T-helper 2 cell treated with Interferon-gamma antibody and Interleukin-4, amounts not matched to agents 5 μg/mL and 100 μg/mL, for 36 hours (primary cell): ENCODE data around the gene STK32A.

Experiments used
- DNase-seq: peaks from one replicate; pipeline ENCODE4 v3.0.0; 2021; ENCODE audit warnings: low spot score
- H3K27ac Mint-ChIP-seq: one replicate; pipeline ENCODE4 v1.8.0; 2021; ENCODE audit warnings: mild to moderate bottlenecking, mixed read lengths
- H3K27me3 Mint-ChIP-seq: one replicate; pipeline ENCODE4 v1.8.0; 2021; ENCODE audit warnings: low read depth, mixed read lengths
- H3K36me3 Mint-ChIP-seq: one replicate; pipeline ENCODE4 v1.8.0; 2021; ENCODE audit warnings: low read depth, mixed read lengths
- H3K4me1 Mint-ChIP-seq: one replicate; pipeline ENCODE4 v1.8.0; 2021; ENCODE audit warnings: low read depth, mixed read lengths
- H3K4me3 Mint-ChIP-seq: one replicate; pipeline ENCODE4 v1.8.0; 2022; ENCODE audit warnings: mild to moderate bottlenecking, moderate library complexity, mixed read lengths
- H3K9me3 Mint-ChIP-seq: one replicate; pipeline ENCODE4 v1.8.0; 2021; ENCODE audit warnings: mixed read lengths

The STK32A gene

DNA sequence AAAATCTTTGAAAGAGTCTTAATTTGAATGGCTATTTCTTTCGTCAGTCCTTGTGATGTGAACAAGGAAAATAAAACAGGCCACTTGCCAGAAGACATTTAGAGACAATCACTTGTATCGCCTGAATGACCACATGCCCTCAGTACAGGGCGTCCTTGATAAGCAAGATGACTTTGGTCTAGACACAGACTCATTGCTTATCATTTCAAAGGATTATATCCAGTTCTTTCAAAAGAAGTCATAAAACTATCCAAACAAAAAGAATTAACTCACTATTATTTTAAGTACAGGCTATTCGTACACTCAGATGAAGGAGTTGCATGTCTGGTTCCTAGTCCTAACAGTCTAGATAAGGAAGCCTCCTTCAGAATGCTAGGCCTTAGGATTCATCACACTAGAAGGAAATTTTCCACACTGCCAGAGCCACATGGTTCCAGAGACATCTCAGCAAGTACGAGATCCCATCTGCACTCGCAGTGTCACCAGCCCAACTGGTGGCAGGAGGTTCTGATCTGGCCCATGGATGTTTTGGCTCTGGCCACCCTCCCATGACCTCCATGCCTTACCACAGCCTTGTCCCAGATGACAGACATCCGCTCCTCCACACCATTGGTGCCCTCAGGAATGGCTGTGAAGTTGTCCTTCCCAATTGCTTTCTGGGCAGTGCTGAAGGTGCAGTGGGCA lies 165.4 kb downstream of the STK32A start:
- Mint-ChIP-seq H3K4me3 (no peak overlapping the region), H3K36me3 (no peaks in the 10 kb centered on the region), H3K4me1 (no peaks in the 10 kb centered on the region), H3K9me3 (no peaks in the 10 kb centered on the region), H3K27ac (no peak overlapping the region), H3K27me3 (no peaks in the 10 kb centered on the region)
- no peak for DNase-seq

DNA sequence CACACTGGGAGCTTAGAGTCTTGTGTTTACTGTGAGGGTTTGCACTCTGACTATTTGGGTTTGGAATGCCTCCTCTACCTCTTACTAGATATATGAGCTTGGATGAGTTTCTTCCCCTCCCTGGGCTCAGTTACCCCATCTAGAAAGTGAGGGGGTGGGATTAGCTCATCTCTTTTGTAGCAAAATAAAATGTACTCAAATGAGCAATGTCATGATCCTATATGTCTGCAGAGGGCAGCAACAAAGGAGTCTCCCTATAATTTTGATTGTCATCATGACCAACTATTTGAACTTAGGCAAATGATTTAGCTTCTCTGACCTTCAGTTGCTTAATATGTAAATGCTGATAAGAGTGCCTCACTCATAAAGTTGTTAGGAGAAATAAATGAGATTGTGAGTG lies 166.1 kb downstream of the STK32A start:
- H3K9me3 Mint-ChIP-seq = no peaks in the 10 kb centered on the region
- no peak overlapping the region for H3K4me3 Mint-ChIP-seq
- DNase-seq = no peak
- H3K27me3 Mint-ChIP-seq = no peaks in the 10 kb centered on the region
- H3K36me3 Mint-ChIP-seq = no peaks in the 10 kb centered on the region
- no peak overlapping the region for H3K27ac Mint-ChIP-seq
- H3K4me1 Mint-ChIP-seq = no peaks in the 10 kb centered on the region

DNA sequence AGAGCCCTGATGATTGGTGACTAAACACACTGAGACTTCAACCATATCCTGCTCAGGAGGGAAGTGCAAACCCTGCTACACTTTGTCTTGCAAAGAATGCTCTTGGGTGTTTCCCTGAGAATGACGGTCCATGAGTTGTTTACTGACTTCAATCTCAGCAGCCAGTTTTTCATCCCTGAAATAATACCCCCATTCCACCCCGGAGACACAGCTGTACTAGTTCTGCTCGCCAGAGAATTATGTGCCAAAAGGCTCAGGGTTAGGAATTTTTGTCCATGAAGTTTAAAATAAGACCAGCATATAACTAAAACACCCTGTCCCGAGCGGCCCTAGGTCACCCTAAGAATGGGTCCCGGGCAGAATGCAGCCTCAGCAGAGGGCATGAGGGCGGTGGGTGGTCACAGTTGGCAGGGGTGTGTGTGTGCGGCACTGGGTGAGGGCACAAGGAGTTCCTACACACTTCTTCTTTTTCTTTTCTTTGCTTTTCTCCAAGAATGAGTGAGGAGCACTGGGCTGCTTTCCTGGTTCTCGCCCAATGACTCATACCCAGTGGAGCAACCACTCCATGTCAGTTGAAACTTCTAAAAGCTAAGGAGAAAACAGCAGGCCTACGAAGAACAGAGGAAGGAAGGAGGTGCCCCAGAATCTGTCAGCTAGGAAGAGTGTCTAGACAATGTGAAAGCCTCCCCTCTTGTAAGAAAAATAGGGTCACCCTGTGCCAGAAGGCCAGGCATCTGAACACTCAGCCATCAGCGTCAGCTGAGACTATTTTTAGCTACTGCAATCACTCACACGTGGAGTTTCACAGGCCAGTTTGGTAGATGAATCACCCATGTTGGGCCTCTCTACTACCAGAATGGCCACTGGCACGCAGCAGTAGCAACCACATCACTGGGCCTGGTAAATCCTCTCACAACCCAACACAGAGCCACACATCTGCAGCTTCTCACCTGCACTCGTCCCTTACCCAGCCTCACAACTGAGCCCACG lies 169.1 kb downstream of the STK32A start:
- Mint-ChIP-seq H3K9me3 (no peaks in the 10 kb centered on the region), H3K36me3 (no peaks in the 10 kb centered on the region), H3K27ac (no peak overlapping the region), H3K4me3 (no peak overlapping the region), H3K27me3 (no peaks in the 10 kb centered on the region), H3K4me1 (no peaks in the 10 kb centered on the region)
- DNase-seq = no peak

DNA sequence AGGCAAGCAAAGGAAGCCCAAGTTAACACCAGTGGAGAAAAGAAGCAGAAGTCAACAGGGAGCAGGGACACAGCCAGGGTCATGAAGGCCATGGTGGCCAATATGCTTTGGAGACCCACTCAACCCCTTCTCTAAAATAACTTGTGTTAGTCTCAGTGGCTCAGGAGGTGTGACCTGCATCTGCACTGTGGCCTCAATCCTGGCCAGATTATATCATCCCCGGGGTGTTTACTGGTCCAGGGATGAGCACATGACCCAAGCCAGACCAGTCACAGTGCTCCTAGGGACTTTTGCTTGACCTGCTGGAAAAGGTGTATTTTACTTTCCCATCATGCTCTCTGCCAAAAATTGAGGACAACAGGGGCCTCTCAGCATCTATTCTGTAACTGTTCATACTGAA lies 169.9 kb downstream of the STK32A start:
- DNase-seq = no peak
- no peaks in the 10 kb centered on the region for H3K4me1 Mint-ChIP-seq
- no peak overlapping the region for H3K4me3 Mint-ChIP-seq
- H3K9me3 Mint-ChIP-seq = no peaks in the 10 kb centered on the region
- H3K27me3 Mint-ChIP-seq = no peaks in the 10 kb centered on the region
- no peak overlapping the region for H3K27ac Mint-ChIP-seq
- no peaks in the 10 kb centered on the region for H3K36me3 Mint-ChIP-seq

DNA sequence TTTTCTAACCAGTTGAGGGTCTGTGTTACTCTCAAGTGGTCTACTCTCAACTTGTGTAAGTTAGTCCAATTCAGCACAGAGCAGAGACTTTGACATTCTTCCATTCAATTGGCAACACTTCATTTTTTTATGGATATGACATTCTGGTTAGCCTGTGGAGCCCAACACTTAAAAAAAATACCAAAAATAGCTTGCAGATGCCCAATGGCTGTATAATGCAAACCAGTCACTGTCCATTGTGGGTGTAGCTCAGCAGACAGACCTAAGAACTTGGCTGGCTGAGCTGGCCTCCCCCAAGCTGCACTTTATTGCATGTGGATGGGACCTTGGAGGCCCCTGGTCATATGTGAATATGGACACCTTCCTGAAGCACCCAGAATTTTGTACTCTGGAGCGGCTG lies 171.8 kb downstream of the STK32A start:
- Mint-ChIP-seq H3K27me3 (no peaks in the 10 kb centered on the region), H3K4me1 (no peaks in the 10 kb centered on the region), H3K27ac (no peak overlapping the region), H3K4me3 (no peak overlapping the region), H3K36me3 (no peaks in the 10 kb centered on the region), H3K9me3 (no peaks in the 10 kb centered on the region)
- no peak for DNase-seq

DNA sequence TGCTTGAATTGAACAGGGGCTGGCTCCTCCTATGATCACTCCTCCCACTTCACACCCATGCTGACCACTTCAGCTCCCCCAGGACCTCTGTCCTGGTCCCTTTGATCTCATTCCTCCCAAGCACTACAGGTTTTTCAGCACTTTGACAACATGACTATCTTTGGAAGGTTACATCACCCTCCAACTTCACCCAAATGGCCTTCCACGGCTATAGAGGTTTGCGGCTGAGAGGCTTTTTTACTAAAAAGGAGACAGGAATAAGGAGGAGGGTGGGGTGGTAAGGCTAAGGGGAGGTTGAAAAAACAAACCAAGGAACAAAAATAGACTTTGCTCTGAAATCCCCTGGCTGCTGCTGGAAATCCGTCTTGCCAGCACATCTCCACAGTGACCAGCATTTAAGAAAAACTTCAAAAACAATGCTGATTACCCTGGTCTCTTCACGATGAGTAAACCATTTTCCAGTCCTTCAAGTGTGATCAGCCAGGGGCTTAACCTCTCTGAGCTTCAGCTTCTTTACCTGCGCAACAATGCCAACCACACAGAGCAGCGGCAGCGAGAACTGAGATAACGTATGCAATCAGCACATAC lies 172.4 kb downstream of the STK32A start:
- no peak overlapping the region for H3K4me3 Mint-ChIP-seq
- H3K27me3 Mint-ChIP-seq = no peaks in the 10 kb centered on the region
- no peaks in the 10 kb centered on the region for H3K36me3 Mint-ChIP-seq

DNA sequence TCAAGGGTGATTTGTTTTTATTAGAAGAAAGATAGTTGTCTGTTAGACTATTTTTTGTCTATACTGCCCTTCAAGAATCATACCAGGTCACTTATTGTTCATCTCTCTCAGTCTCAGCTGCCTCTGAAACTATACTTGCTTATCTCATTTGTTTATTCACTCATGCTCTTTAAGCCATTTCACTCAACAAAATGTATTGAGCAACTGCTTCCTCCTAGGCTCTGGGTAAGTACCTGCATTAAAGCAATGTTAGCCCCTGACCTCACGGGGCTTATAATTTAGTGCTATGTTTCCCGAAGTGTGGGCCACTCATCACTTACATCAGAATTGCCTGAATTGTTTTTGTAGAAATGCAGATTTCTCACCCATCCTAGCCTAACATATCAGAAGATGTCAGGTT lies 174.2 kb downstream of the STK32A start:
- Mint-ChIP-seq H3K36me3 (no peaks in the 10 kb centered on the region), H3K27me3 (no peaks in the 10 kb centered on the region), H3K4me1 (no peaks in the 10 kb centered on the region), H3K9me3 (no peaks in the 10 kb centered on the region), H3K4me3 (no peak overlapping the region), H3K27ac (no peak overlapping the region)
- no peak for DNase-seq

More for the DNA sequence above, 172.4 kb downstream of the STK32A start:
- Mint-ChIP-seq H3K27ac (no peak overlapping the region), H3K4me1 (no peaks in the 10 kb centered on the region), H3K9me3 (no peaks in the 10 kb centered on the region)
- no peak for DNase-seq

DNA sequence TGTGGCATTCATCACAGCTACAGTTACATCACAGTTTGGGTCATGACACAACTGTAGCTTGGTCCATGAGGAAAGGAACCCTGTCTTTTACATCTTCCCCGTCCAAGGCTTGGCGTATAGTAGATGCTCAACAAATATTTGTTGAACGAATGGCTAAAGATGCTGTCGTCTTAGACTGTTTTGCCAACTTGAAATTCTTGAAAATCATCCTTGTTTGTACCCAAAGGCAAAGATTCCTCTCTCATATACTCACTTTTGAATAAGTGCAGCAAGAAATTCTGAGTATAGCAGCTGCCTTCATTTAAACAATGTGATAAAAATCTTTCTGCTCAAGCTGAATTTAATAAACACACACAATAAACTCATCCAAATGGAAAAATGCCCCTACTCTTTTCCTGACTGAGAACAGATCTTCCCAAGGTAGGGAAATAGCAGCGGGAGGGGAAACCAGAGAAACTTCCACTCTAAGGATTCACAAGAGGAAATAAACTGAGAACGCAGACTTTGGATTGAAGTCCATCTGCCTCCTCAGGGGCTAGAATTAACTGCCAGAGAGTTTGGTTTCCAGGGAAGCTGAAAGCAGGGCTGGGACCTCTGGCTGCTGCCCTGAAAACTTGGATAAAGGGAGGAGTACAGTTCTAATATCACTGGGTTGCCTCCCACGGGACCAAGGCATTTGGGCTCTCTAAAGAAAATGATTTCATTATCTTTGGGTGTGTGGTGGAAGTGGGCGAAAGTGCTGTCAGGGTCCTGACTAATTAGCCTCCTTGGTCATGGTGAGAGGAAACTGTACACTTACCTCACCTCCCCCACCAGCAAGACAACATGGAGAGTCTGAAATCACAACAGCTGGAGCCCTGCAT lies 175.9 kb downstream of the STK32A start:
- no peaks in the 10 kb centered on the region for H3K4me1 Mint-ChIP-seq
- no peaks in the 10 kb centered on the region for H3K36me3 Mint-ChIP-seq
- H3K27ac Mint-ChIP-seq = no peak overlapping the region

GRCh38 chr5:147411359-147412319 lies 176.8 kb downstream of the STK32A start:
- DNase-seq = no peak
- Mint-ChIP-seq H3K4me1 (no peaks in the 10 kb centered on the region), H3K9me3 (no peaks in the 10 kb centered on the region), H3K27me3 (no peaks in the 10 kb centered on the region), H3K36me3 (no peaks in the 10 kb centered on the region), H3K4me3 (no peak overlapping the region), H3K27ac (no peak overlapping the region)

More for the DNA sequence above, 175.9 kb downstream of the STK32A start:
- no peaks in the 10 kb centered on the region for H3K9me3 Mint-ChIP-seq
- no peak for DNase-seq
- H3K27me3 Mint-ChIP-seq = no peaks in the 10 kb centered on the region
- no peak overlapping the region for H3K4me3 Mint-ChIP-seq

- no peak for DNase-seq
- H3K9me3 Mint-ChIP-seq = no peaks in the 10 kb centered on the region
- H3K36me3 Mint-ChIP-seq = no peaks in the 10 kb centered on the region
- no peak overlapping the region for H3K4me3 Mint-ChIP-seq
- no peaks in the 10 kb centered on the region for H3K4me1 Mint-ChIP-seq
- H3K27ac Mint-ChIP-seq = no peak overlapping the region
- H3K27me3 Mint-ChIP-seq = no peaks in the 10 kb centered on the region
Measured at GRCh38 chr5:147412561-147412960, 177.7 kb downstream of the STK32A start.

DNA sequence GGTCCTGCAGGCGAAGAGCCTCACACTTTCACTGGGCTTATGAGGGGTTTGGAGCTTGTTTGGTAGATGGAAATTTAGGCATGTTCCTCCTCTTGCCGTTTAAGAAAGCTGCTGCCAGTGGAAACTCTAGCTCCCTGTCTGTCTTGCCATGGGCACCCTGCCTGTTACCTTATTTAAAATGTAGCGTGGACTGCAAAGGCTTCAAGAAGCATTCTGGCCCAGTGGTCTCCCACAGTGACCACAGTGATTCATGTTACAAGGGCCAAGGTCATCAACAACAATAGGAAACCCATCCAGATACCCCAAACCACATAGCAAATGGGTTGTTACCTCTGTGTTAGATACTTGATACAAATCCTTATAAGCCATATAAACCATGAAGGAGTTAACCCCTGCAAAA lies 178.4 kb downstream of the STK32A start:
- Mint-ChIP-seq H3K27me3 (no peaks in the 10 kb centered on the region), H3K27ac (no peak overlapping the region), H3K4me3 (no peak overlapping the region), H3K4me1 (no peaks in the 10 kb centered on the region), H3K36me3 (no peaks in the 10 kb centered on the region), H3K9me3 (no peaks in the 10 kb centered on the region)
- no peak for DNase-seq

GRCh38 chr5:147415651-147416050 lies 180.8 kb downstream of the STK32A start:
- no peaks in the 10 kb centered on the region for H3K9me3 Mint-ChIP-seq
- H3K27ac Mint-ChIP-seq = no peak overlapping the region
- H3K4me1 Mint-ChIP-seq = no peaks in the 10 kb centered on the region
- no peaks in the 10 kb centered on the region for H3K27me3 Mint-ChIP-seq
- H3K4me3 Mint-ChIP-seq = no peak overlapping the region
- H3K36me3 Mint-ChIP-seq = no peaks in the 10 kb centered on the region
- DNase-seq = no peak
